ENCODE data around the gene QKI.

QKI gene
- 65.3 to 86.0 (median 75.2) reads per million in 9 experiments for total RNA-seq

- DNase-seq, result peak; percentile 71 to 76 (median 74)
- Mint-ChIP-seq H3K4me1 (ENCODE audit: low read depth in 2 of 2) (peaks cover 23 to 35% of the 10 kb centered on the region in 2 donors), H3K27ac (peak within 1 kb of the TSS; percentile 80 to 90), H3K27me3 (peaks cover 0 to 8% of the 10 kb centered on the region in 2 donors), H3K36me3 (ENCODE audit: insufficient read depth) (peaks cover 31% of the 10 kb centered on the region), H3K4me3 (peak within 1 kb of the TSS; percentile 88 to 89), H3K9me3 (no peaks in the 10 kb centered on the region)
- peak; percentile 50 for ATAC-seq (replicated peaks)
These were observed at the start of gene QKI for GRCh38 chr6:163414117-163414945. TSS of gene QKI (plus strand) at chr6:163414718. CDS start at chr6:163415194, 476 bp downstream.

- ATAC-seq (replicated peaks) (no peak), DNase-seq (no peak)
- no peak overlapping the region for H3K27ac Mint-ChIP-seq
- peaks cover 6 to 8% of the 10 kb centered on the region in 2 donors for H3K4me1 Mint-ChIP-seq (ENCODE audit: low read depth in 2 of 2)
- peaks cover 55 to 60% of the 10 kb centered on the region in 2 donors for H3K27me3 Mint-ChIP-seq
- no peaks in the 10 kb centered on the region for H3K9me3 Mint-ChIP-seq
- no peak overlapping the region for H3K4me3 Mint-ChIP-seq
- no peaks in the 10 kb centered on the region for H3K36me3 Mint-ChIP-seq (ENCODE audit: insufficient read depth)
These were observed 48.2 kb upstream of the QKI start for GRCh38 chr6:163366288-163366687.

GRCh38 chr6:163367497-163368183 lies 46.9 kb upstream of the QKI start:
- no peak for DNase-seq
- Mint-ChIP-seq H3K36me3 (ENCODE audit: insufficient read depth) (no peaks in the 10 kb centered on the region), H3K4me3 (no peak overlapping the region), H3K9me3 (no peaks in the 10 kb centered on the region), H3K27me3 (peaks cover 53 to 55% of the 10 kb centered on the region in 2 donors), H3K27ac (no peak overlapping the region), H3K4me1 (ENCODE audit: low read depth in 2 of 2) (peaks cover 6 to 8% of the 10 kb centered on the region in 2 donors)
- no peak for ATAC-seq (replicated peaks)

GRCh38 chr6:163369141-163369540 lies 45.4 kb upstream of the QKI start:
- DNase-seq, result no peak
- Mint-ChIP-seq H3K27me3 (peaks cover 61% of the 10 kb centered on the region in 2 donors), H3K4me1 (ENCODE audit: low read depth in 2 of 2) (peaks cover 6 to 8% of the 10 kb centered on the region in 2 donors), H3K4me3 (no peak overlapping the region), H3K9me3 (no peaks in the 10 kb centered on the region), H3K36me3 (ENCODE audit: insufficient read depth) (no peaks in the 10 kb centered on the region), H3K27ac (peak overlapping the region in 1 of 2 donors; percentile 16)
- ATAC-seq (replicated peaks), result no peak

- H3K4me1 Mint-ChIP-seq (ENCODE audit: low read depth in 2 of 2), result peaks cover 6 to 8% of the 10 kb centered on the region in 2 donors
- no peak overlapping the region for H3K4me3 Mint-ChIP-seq
- ATAC-seq (replicated peaks) (no peak), DNase-seq (no peak)
- H3K27me3 Mint-ChIP-seq, result peaks cover 58 to 61% of the 10 kb centered on the region in 2 donors
- peak overlapping the region in 1 of 2 donors; percentile 16 for H3K27ac Mint-ChIP-seq
- H3K9me3 Mint-ChIP-seq, result no peaks in the 10 kb centered on the region
- H3K36me3 Mint-ChIP-seq (ENCODE audit: insufficient read depth), result no peaks in the 10 kb centered on the region
These were observed 44.7 kb upstream of the QKI start for GRCh38 chr6:163369628-163370365.

GRCh38 chr6:163370464-163371117 lies 43.9 kb upstream of the QKI start:
- Mint-ChIP-seq H3K4me1 (ENCODE audit: low read depth in 2 of 2) (peaks cover 6 to 8% of the 10 kb centered on the region in 2 donors), H3K4me3 (no peak overlapping the region), H3K27me3 (peaks cover 58 to 62% of the 10 kb centered on the region in 2 donors), H3K27ac (no peak overlapping the region), H3K36me3 (ENCODE audit: insufficient read depth) (no peaks in the 10 kb centered on the region), H3K9me3 (no peaks in the 10 kb centered on the region)
- no peak for DNase-seq
- no peak for ATAC-seq (replicated peaks)

GRCh38 chr6:163371129-163371528 lies 43.4 kb upstream of the QKI start:
- ATAC-seq (replicated peaks) (no peak), DNase-seq (no peak)
- Mint-ChIP-seq H3K9me3 (no peaks in the 10 kb centered on the region), H3K27me3 (peaks cover 56 to 67% of the 10 kb centered on the region in 2 donors), H3K4me3 (no peak overlapping the region), H3K36me3 (ENCODE audit: insufficient read depth) (no peaks in the 10 kb centered on the region), H3K4me1 (ENCODE audit: low read depth in 2 of 2) (peaks cover 6 to 8% of the 10 kb centered on the region in 2 donors), H3K27ac (no peak overlapping the region)

- H3K27ac Mint-ChIP-seq, result no peak overlapping the region
- ATAC-seq (replicated peaks), result no peak
- H3K4me3 Mint-ChIP-seq, result no peak overlapping the region
- no peaks in the 10 kb centered on the region for H3K9me3 Mint-ChIP-seq
- peaks cover 63 to 84% of the 10 kb centered on the region in 2 donors for H3K27me3 Mint-ChIP-seq
- peaks cover 6 to 8% of the 10 kb centered on the region in 2 donors for H3K4me1 Mint-ChIP-seq (ENCODE audit: low read depth in 2 of 2)
- DNase-seq, result no peak
- no peaks in the 10 kb centered on the region for H3K36me3 Mint-ChIP-seq (ENCODE audit: insufficient read depth)
These were observed 41.3 kb upstream of the QKI start for GRCh38 chr6:163373240-163373639.

- H3K27ac Mint-ChIP-seq, result no peak overlapping the region
- ATAC-seq (replicated peaks), result no peak
These were observed 39.2 kb upstream of the QKI start for GRCh38 chr6:163375361-163375760.

GRCh38 chr6:163376187-163376586 lies 38.3 kb upstream of the QKI start:
- Mint-ChIP-seq H3K9me3 (no peaks in the 10 kb centered on the region), H3K27ac (no peak overlapping the region), H3K4me3 (no peak overlapping the region), H3K27me3 (peaks cover 49 to 71% of the 10 kb centered on the region in 2 donors), H3K36me3 (ENCODE audit: insufficient read depth) (no peaks in the 10 kb centered on the region), H3K4me1 (ENCODE audit: low read depth in 2 of 2) (no peaks in the 10 kb centered on the region)
- no peak for ATAC-seq (replicated peaks)
- no peak for DNase-seq

More at GRCh38 chr6:163375361-163375760, 39.2 kb upstream of the QKI start:
- Mint-ChIP-seq H3K36me3 (ENCODE audit: insufficient read depth) (no peaks in the 10 kb centered on the region), H3K4me1 (ENCODE audit: low read depth in 2 of 2) (peaks cover under 1 to 1% of the 10 kb centered on the region in 2 donors), H3K9me3 (no peaks in the 10 kb centered on the region), H3K4me3 (no peak overlapping the region), H3K27me3 (peaks cover 54 to 74% of the 10 kb centered on the region in 2 donors)
- DNase-seq, result no peak

- Mint-ChIP-seq H3K4me1 (ENCODE audit: low read depth in 2 of 2) (no peaks in the 10 kb centered on the region), H3K36me3 (ENCODE audit: insufficient read depth) (no peaks in the 10 kb centered on the region), H3K27me3 (peaks cover 51 to 72% of the 10 kb centered on the region in 2 donors), H3K27ac (no peak overlapping the region), H3K4me3 (no peak overlapping the region), H3K9me3 (no peaks in the 10 kb centered on the region)
- ATAC-seq (replicated peaks) (no peak), DNase-seq (no peak)
These were observed 37.0 kb upstream of the QKI start for GRCh38 chr6:163377561-163377960.

GRCh38 chr6:163380216-163380615 lies 34.3 kb upstream of the QKI start:
- Mint-ChIP-seq H3K36me3 (ENCODE audit: insufficient read depth) (no peaks in the 10 kb centered on the region), H3K4me3 (no peak overlapping the region), H3K4me1 (ENCODE audit: low read depth in 2 of 2) (no peaks in the 10 kb centered on the region), H3K27ac (no peak overlapping the region), H3K27me3 (peaks cover 34 to 52% of the 10 kb centered on the region in 2 donors), H3K9me3 (no peaks in the 10 kb centered on the region)
- DNase-seq (no peak), ATAC-seq (replicated peaks) (no peak)

All from effector memory CD8-positive, alpha-beta T cell (primary cell).